Skeletal muscle tissue (tissue), 4 donors: ENCODE results near the gene HIRIP3. TPM values are rescaled to one million over a fixed set of nuclear protein-coding genes. Genes with fewer than 3 reads are reported as not detected.

ENCODE experiments used
- H3K27ac ChIP-seq: one replicate; pipeline ENCODE4 v1.7.0; 2013; ENCODE audit warnings: mild to moderate bottlenecking, low read depth, low read length, inconsistent platforms
- H3K27me3 ChIP-seq, 3 donors: one replicate each; pipeline ENCODE4 v1.7.0; 2013; ENCODE audit warnings: low read length in 3 of 3; ENCODE audit not compliant: control insufficient read depth in 3 of 3, insufficient read depth in 3 of 3
- H3K36me3 ChIP-seq, 3 donors: one replicate each; pipeline ENCODE4 v1.7.0; 2013; ENCODE audit warnings: low read length in 3 of 3; ENCODE audit not compliant: control insufficient read depth in 3 of 3, insufficient read depth in 3 of 3
- H3K4me1 ChIP-seq, 3 donors: one replicate each; pipeline ENCODE4 v1.7.0; 2013; ENCODE audit warnings: low read length in 3 of 3, mild to moderate bottlenecking in 3 of 3; ENCODE audit not compliant: control insufficient read depth in 3 of 3, insufficient read depth in 3 of 3
- H3K4me3 ChIP-seq, 3 donors: one replicate each; pipeline ENCODE4 v1.7.0; 2013; ENCODE audit warnings: low read length in 3 of 3
- H3K9ac ChIP-seq, 3 donors: one replicate each; pipeline ENCODE4 v1.7.0; 2013; ENCODE audit warnings: low read length in 3 of 3, mild to moderate bottlenecking in 3 of 3, moderate library complexity in 2 of 3, low read depth in 1 of 3
- H3K9me3 ChIP-seq, 3 donors: one replicate each; pipeline ENCODE4 v1.7.0; 2013; ENCODE audit warnings: low read length in 3 of 3; ENCODE audit not compliant: control insufficient read depth in 3 of 3
- total RNA-seq: library from RNA; depleted of rRNA; stranded (reverse); fragments of >200 nt; gene quantifications from one replicate; pipeline ENCODE4 v1.2.3, GENCODE V29; 2014
- donor health status: Osteomylitis.

HIRIP3 gene
- total RNA-seq, 1 donor from 2014 or later, result 9.4 TPM

GRCh38 chr16:29984764-29985147 is 10.7 kb downstream of the HIRIP3 start:
- Histone ChIP-seq H3K9me3 (no peaks in the 10 kb centered on the region), H3K27me3 (no peaks in the 10 kb centered on the region), H3K4me3 (no peak overlapping the region), H3K27ac (no peak overlapping the region), H3K36me3 (peaks cover 91 to 97% (median 95%) of the 10 kb centered on the region in 3 donors), H3K4me1 (peaks cover 0 to 4% (median 2%) of the 10 kb centered on the region in 3 donors), H3K9ac (no peak overlapping the region)

- Histone ChIP-seq H3K27ac (no peak overlapping the region), H3K36me3 (peaks cover 92 to 96% (median 95%) of the 10 kb centered on the region in 3 donors), H3K9me3 (no peaks in the 10 kb centered on the region), H3K27me3 (no peaks in the 10 kb centered on the region), H3K9ac (no peak overlapping the region), H3K4me3 (no peak overlapping the region), H3K4me1 (peaks cover 0 to 4% (median 2%) of the 10 kb centered on the region in 3 donors)
Observed at GRCh38 chr16:29984137-29984763, 11.2 kb downstream of the HIRIP3 start.

GRCh38 chr16:29983420-29984136 is 11.8 kb downstream of the HIRIP3 start:
- no peak overlapping the region for H3K4me3 ChIP-seq
- H3K36me3 ChIP-seq, result peaks cover 91 to 96% (median 95%) of the 10 kb centered on the region in 3 donors
- H3K27me3 ChIP-seq, result no peaks in the 10 kb centered on the region
- no peaks in the 10 kb centered on the region for H3K9me3 ChIP-seq
- no peak overlapping the region for H3K27ac ChIP-seq
- no peak overlapping the region for H3K9ac ChIP-seq
- H3K4me1 ChIP-seq, result peaks cover 0 to 8% (median 3%) of the 10 kb centered on the region in 3 donors

GRCh38 chr16:29982560-29983419 is 12.6 kb downstream of the HIRIP3 start:
- H3K27me3 ChIP-seq, result no peaks in the 10 kb centered on the region
- H3K4me3 ChIP-seq, result no peak overlapping the region
- H3K36me3 ChIP-seq, result peaks cover 94 to 98% (median 96%) of the 10 kb centered on the region in 3 donors
- no peak overlapping the region for H3K27ac ChIP-seq
- no peaks in the 10 kb centered on the region for H3K9me3 ChIP-seq
- peaks cover 0 to 15% (median 10%) of the 10 kb centered on the region in 3 donors for H3K4me1 ChIP-seq
- no peak overlapping the region for H3K9ac ChIP-seq

- Histone ChIP-seq H3K9me3 (no peaks in the 10 kb centered on the region), H3K4me1 (peaks cover 32 to 44% (median 42%) of the 10 kb centered on the region in 3 donors), H3K4me3 (no peak overlapping the region), H3K27me3 (no peaks in the 10 kb centered on the region), H3K36me3 (peaks cover 55 to 63% (median 60%) of the 10 kb centered on the region in 3 donors), H3K9ac (no peak overlapping the region), H3K27ac (peak overlapping the region; percentile 59)
Observed at GRCh38 chr16:29978564-29979270, 16.7 kb downstream of the HIRIP3 start.

- Histone ChIP-seq H3K27me3 (no peaks in the 10 kb centered on the region), H3K9me3 (no peaks in the 10 kb centered on the region), H3K27ac (peak overlapping the region; percentile 59), H3K4me3 (no peak overlapping the region), H3K9ac (peak overlapping the region in 1 of 3 donors; percentile 8), H3K36me3 (peaks cover 49 to 56% (median 54%) of the 10 kb centered on the region in 3 donors), H3K4me1 (peaks cover 35 to 47% (median 44%) of the 10 kb centered on the region in 3 donors)
Observed at GRCh38 chr16:29978081-29978480, 17.3 kb downstream of the HIRIP3 start.

- H3K9ac ChIP-seq, result peak overlapping the region in 2 of 3 donors; percentile 8 to 85
- H3K4me3 ChIP-seq, result peak overlapping the region; percentile 36 to 94 (median 90)
- peaks cover 38 to 49% (median 46%) of the 10 kb centered on the region in 3 donors for H3K4me1 ChIP-seq
- no peaks in the 10 kb centered on the region for H3K27me3 ChIP-seq
- no peaks in the 10 kb centered on the region for H3K9me3 ChIP-seq
- H3K36me3 ChIP-seq, result peaks cover 41 to 52% (median 45%) of the 10 kb centered on the region in 3 donors
- H3K27ac ChIP-seq, result peak overlapping the region; percentile 59
Observed at GRCh38 chr16:29977063-29977825, 18.2 kb downstream of the HIRIP3 start.

GRCh38 chr16:29975811-29976511 is 19.5 kb downstream of the HIRIP3 start:
- H3K4me1 ChIP-seq, result peaks cover 38 to 49% (median 46%) of the 10 kb centered on the region in 3 donors
- H3K9me3 ChIP-seq, result no peaks in the 10 kb centered on the region
- no peaks in the 10 kb centered on the region for H3K27me3 ChIP-seq
- peak overlapping the region; percentile 85 to 96 (median 96) for H3K9ac ChIP-seq
- H3K4me3 ChIP-seq, result peak overlapping the region; percentile 90 to 94 (median 93)
- H3K27ac ChIP-seq, result peak overlapping the region; percentile 96
- peaks cover 31 to 44% (median 36%) of the 10 kb centered on the region in 3 donors for H3K36me3 ChIP-seq
